ENCODE measurements around the gene PDCD5.

PDCD5 gene

DNA sequence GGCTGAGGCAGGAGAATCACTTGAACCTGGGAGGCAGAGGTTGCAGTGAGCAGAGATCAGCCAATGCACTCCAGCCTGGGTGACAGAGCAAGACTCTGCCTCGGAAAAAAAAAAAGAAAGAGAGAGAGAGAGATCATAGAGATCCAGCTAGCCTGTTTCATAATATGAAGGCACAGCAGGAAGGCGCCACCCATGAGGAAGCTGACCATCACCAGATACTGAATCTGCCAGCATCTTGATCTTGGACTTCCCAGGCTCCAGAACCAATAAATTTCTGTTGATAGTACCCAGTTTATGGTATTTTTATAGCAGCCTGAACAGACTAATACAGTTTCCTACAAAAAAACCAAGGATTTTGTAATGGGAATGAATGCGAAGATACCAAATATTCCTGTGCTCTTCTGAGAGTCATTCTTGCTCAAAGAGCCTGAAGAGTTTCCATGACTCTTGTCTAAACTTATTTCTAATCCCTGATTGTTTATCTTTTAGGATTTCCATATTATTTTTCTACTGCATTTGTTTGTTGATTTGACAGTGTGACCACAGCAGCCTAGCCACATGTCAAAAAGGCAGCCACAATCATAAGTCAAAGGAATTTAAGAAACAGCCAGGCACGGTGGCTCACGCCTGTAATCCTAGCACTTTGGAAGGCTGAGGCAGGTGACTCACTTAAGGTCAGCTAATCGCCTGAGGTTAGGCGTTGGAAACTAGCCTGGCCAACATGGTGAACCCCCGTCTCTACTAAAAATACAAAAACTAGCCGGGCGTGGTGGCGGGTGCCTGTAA is 37.7 kb upstream of the PDCD5 start:
- no peak overlapping the region for H3K27ac ChIP-seq
- TF ChIP-seq, protein P1, sequence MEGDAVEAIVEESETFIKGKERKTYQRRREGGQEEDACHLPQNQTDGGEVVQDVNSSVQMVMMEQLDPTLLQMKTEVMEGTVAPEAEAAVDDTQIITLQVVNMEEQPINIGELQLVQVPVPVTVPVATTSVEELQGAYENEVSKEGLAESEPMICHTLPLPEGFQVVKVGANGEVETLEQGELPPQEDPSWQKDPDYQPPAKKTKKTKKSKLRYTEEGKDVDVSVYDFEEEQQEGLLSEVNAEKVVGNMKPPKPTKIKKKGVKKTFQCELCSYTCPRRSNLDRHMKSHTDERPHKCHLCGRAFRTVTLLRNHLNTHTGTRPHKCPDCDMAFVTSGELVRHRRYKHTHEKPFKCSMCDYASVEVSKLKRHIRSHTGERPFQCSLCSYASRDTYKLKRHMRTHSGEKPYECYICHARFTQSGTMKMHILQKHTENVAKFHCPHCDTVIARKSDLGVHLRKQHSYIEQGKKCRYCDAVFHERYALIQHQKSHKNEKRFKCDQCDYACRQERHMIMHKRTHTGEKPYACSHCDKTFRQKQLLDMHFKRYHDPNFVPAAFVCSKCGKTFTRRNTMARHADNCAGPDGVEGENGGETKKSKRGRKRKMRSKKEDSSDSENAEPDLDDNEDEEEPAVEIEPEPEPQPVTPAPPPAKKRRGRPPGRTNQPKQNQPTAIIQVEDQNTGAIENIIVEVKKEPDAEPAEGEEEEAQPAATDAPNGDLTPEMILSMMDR (conservative IDR thresholded peaks at IDR 0.05), result no peak

DNA sequence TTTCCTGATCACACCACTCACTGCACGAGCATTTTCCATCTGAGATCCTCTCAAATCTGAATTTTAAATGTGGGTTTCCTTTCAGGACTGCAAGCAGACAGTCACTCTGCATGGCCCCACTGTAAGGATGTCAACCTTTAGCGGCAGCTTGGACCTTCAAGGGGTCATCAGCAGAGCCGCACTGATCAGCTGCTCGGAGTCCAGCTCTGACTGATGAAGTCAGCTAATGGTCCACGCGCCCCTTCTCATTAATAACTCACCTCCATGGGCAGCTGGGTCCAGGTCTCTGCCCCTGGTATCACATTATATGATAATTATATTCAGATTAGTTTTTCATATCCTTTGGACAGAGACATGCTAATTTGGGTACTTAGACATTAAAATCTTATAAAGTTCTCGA is 36.1 kb upstream of the PDCD5 start:
- no peak overlapping the region for H3K27ac ChIP-seq
- TF ChIP-seq, protein P1 (conservative IDR thresholded peaks at IDR 0.05), result no peak

DNA sequence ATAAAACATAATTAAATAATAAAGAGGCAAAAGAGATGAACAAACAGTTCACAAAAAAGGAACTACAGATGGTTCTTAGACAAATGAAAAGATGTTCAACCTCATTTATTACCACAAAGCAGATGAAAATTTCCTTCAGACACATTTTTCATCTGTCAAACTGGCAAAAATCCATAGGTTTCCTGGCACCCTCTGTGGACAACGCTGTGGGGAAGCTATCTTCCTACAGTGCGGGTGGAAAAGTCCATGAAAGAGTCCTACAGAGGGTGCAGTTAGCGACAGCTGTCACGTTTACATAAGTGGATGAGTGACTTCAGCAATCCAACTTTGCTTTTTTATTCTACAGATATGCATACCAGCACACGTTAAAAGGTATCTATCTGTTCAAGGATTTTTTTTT is 30.3 kb upstream of the PDCD5 start:
- TF ChIP-seq, protein P1 (conservative IDR thresholded peaks at IDR 0.05), result no peak
- H3K27ac ChIP-seq, result no peak overlapping the region

DNA sequence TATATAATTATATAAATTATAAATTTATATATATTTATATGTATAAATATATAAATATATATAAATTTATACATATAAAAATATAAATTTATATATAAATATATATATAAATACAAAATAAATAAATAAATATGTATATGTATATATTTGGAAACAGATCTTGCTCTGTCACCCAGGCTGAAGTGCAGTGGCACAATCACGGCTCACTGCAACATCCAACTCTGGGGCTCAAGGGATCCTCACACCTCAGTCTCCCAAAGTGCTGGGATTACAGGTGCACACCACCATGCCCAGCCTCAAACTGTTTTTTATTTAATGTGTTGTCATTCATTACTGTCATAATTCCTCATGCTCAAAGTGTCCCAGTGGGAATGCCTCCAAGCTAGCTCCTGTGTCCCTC is 25.2 kb upstream of the PDCD5 start:
- TF ChIP-seq, protein P1 (conservative IDR thresholded peaks at IDR 0.05), result no peak

DNA sequence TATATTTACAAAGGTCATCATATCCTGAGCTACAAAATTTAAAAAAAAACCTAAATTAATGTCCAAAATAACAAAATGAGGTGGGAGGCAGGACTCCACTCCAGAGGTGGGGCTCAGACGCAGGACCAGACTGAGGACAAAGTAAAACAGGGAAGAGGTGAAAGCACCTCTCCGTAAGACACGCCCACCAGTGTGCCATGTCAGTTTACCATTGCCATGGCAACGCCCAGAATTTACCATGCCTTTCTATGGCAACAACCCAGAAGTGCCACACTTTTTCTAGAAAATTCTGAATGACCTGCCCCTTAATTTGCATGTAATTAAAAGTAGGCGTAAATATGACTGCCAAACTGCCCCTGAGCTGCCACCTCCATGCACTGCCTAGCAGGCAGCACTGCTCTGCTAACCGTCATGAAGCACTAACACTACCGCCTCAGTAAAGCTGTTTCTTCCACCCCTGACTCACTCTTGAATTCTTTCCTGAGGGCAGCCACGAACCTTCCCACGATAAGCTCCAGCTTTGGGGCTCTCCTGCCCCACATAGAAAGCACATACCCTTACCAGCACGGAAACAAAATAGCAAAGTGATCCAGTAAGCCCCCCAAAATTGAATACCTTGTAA is 22.3 kb upstream of the PDCD5 start:
- TF ChIP-seq, protein P1 (conservative IDR thresholded peaks at IDR 0.05), result no peak
- H3K27ac ChIP-seq, result no peak overlapping the region

More for the DNA sequence above, 25.2 kb upstream of the PDCD5 start:
- H3K27ac ChIP-seq, result no peak overlapping the region

DNA sequence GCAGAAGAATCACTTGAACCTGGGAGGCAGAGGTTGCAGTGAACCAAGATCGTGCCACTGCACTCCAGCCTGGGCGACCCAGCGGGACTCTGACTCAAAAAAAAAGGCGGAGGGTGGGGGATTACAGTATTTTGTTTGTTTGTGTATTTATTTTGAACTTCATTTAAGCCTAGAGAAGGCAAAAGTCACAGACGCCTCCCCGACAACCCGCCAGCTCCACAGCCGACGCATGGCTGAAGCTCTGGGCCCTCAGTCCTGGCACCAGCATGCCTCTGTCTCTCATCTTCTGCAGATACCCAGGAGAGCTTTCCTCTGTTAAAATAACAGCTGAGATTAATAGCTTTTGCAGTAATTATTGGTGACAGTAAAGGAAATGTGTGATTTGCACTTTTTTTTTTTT is 17.2 kb upstream of the PDCD5 start:
- TF ChIP-seq, protein P1 (conservative IDR thresholded peaks at IDR 0.05), result no peak
- no peak overlapping the region for H3K27ac ChIP-seq

DNA sequence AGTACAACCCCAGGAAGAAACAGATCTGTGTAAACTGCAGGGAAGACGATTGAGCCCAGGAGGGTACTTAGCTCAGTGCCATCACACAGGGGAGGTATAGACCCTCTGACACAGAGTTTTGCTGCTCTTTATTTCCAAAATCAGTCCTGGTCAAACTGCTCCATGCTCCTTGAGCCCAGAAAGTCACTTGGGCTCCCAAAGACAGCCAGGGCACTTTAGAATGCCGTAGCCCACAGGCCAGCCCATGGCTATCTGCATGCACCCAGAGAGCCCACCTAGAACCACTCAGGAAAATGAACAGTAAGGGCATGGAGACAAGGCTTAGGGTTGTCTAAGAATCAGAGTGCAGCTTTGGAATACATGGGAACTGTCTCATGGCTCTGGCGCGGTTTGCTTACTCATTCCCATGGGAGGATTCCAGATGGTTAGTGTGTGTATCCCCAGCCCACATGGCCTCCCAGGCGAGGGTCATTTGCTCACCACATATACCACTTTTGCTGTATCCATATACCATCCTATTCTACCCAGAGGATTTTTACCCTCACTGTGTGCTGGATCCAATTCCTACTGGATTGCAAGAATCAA is 14.7 kb upstream of the PDCD5 start:
- TF ChIP-seq, protein P1 (conservative IDR thresholded peaks at IDR 0.05), result no peak
- H3K27ac ChIP-seq, result no peak overlapping the region

All from VCaP (cell line).